C4-2B (cell line): ENCODE data around the gene MIOX.
A peak's percentile ranks its signal among the peaks of the same experiment; 100 is the strongest.

ENCODE experiments used
- CTCF ChIP-seq: fragments of 450-650 bp; conservative IDR thresholded peaks from 2 replicates; pipeline ENCODE4 v1.5.1; 2017; ENCODE audit warnings: mild to moderate bottlenecking
- ZFX ChIP-seq: fragments of 450-650 bp; IDR thresholded peaks from 2 replicates; pipeline ENCODE4 v1.6.1; 2017

DNA sequence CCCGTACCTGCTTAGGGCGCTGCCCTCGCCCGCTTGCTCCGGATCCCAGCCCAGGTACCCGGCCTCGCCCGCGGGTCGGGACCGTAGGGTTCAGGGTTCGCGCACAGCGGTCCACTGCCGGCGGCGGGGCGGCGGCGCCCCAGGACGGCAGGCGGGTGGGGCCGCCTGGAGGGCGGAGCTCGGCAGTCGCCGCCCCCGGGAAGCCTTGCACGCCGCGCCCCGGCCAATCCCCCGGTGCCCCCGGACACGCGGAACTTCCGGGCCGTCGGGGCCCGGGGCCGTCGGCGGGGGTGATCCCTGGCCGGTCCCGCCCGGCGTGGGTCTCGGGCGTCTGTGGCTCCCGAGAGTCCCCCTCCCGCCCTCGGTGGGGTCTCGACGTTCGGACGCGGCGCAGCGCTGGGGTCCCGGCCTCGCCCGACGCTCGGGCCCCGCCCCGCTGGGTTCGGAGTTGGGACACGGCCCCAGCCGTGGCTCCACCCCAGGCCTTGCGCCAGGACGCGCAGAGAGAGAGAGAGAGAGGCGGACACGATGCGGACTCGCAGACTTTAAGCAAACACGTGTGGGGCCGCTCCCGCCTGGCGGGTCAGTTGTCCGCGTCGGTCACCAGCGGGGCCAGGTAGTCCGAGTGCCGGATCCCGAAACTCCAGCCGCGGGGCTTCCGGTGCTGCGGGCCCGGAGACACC is 43.4 kb downstream of the MIOX start, which contains the start of gene TYMP:
- TF ChIP-seq CTCF (no peak), ZFX (peak; percentile 65; the same call in 1 of the 2 replicates)
